Right lobe of liver (tissue), 4 donors: Measurements from ENCODE around the gene DSCAML1.

Experiments
- POLR2A ChIP-seq: fragments of 450-650 bp; IDR thresholded peaks from one replicate; pipeline ENCODE4 v1.6.1; 2017; ENCODE audit warnings: antibody characterized with exemption, mild to moderate bottlenecking
- TF ChIP-seq, protein P1 (sequence below), 4 donors: fragments of 200-600 bp in 3 of 4; fragments of 450-650 bp in 1 of 4; IDR thresholded peaks; one replicate each; pipeline versions ENCODE4 v1.5.1 to v1.8.0; 2016 to 2022; ENCODE audit warnings: antibody characterized with exemption in 4 of 4, mild to moderate bottlenecking in 2 of 4
- donor health status: DM: no; HTN: no; CAD: no.
- donor health status: DM: no; HTN: no; CAD: no.
- donor health status: DM: no; HTN: yes; CAD: no.

- TF ChIP-seq POLR2A = no peak
- TF ChIP-seq, protein P1, sequence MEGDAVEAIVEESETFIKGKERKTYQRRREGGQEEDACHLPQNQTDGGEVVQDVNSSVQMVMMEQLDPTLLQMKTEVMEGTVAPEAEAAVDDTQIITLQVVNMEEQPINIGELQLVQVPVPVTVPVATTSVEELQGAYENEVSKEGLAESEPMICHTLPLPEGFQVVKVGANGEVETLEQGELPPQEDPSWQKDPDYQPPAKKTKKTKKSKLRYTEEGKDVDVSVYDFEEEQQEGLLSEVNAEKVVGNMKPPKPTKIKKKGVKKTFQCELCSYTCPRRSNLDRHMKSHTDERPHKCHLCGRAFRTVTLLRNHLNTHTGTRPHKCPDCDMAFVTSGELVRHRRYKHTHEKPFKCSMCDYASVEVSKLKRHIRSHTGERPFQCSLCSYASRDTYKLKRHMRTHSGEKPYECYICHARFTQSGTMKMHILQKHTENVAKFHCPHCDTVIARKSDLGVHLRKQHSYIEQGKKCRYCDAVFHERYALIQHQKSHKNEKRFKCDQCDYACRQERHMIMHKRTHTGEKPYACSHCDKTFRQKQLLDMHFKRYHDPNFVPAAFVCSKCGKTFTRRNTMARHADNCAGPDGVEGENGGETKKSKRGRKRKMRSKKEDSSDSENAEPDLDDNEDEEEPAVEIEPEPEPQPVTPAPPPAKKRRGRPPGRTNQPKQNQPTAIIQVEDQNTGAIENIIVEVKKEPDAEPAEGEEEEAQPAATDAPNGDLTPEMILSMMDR (IDR thresholded peaks at IDR 0.05) = no peak
Measured at GRCh38 chr11:117433717-117434116, 363.3 kb downstream of the DSCAML1 start.
